GM23248 (cell line): ENCODE data around the gene SETBP1.

ENCODE experiments used
- EZH2 ChIP-seq: fragments of 200-600 bp; sonication (generic); IDR thresholded peaks from 2 replicates; pipeline ENCODE4 v1.6.1; 2018; ENCODE audit warnings: antibody characterized with exemption, mild to moderate bottlenecking; ENCODE audit not compliant: insufficient read depth, poor library complexity, severe bottlenecking
- EZH2phosphoT487 ChIP-seq: fragments of 200-600 bp; sonication (generic); IDR thresholded peaks from 2 replicates; pipeline ENCODE4 v1.6.1; 2018; ENCODE audit warnings: antibody characterized with exemption, moderate library complexity, mild to moderate bottlenecking, low read depth; ENCODE audit not compliant: insufficient read depth

- TF ChIP-seq EZH2 = no peak
- 0 out of 2 replicates have a peak, but pooled peaks have one; percentile 62 for TF ChIP-seq EZH2phosphoT487
These were observed 246.6 kb downstream of the SETBP1 start for GRCh38 chr18:44927127-44927849.
